GM21423 (cell line): ENCODE data around the gene GUSB.
"Not testable (repeated sequence)": the region's sequence is repeated elsewhere in the genome, so short reads cannot be mapped to it uniquely, and the experiment has no call there.

Experiments used
- ATAC-seq: cut with Tn5 transposase; IDR thresholded peaks from one replicate; pipeline ENCODE4 v1.9.1; 2021; ENCODE audit warnings: mild to moderate bottlenecking, moderate library complexity; ENCODE audit not compliant: unreplicated experiment

Gene GUSB

GRCh38 chr7:65976659-65977196 is 5.3 kb downstream of the GUSB start:
- ATAC-seq, result no peak

- ATAC-seq, result no peak
Measured at GRCh38 chr7:65975814-65976445, 6.1 kb downstream of the GUSB start.

DNA sequence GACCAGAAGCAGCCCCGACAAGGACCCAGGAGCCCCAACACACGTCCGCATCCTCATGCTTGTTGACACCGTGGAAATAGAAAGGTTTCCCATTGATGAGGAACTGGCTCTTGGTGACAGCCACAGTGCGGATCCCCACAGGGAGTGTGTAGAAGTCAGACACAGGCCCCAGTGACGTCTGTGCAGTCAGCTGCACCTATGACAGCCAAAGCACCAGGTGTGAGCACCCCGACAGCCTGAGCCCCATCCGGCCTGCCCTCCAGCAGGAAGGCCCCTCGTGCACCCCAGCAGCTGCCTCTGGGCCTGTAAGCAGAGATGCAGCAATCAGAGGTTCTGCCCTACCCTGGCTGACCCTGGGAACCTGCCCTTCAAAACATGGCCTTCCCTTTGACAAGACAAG is 7.1 kb downstream of the GUSB start:
- no peak for ATAC-seq

DNA sequence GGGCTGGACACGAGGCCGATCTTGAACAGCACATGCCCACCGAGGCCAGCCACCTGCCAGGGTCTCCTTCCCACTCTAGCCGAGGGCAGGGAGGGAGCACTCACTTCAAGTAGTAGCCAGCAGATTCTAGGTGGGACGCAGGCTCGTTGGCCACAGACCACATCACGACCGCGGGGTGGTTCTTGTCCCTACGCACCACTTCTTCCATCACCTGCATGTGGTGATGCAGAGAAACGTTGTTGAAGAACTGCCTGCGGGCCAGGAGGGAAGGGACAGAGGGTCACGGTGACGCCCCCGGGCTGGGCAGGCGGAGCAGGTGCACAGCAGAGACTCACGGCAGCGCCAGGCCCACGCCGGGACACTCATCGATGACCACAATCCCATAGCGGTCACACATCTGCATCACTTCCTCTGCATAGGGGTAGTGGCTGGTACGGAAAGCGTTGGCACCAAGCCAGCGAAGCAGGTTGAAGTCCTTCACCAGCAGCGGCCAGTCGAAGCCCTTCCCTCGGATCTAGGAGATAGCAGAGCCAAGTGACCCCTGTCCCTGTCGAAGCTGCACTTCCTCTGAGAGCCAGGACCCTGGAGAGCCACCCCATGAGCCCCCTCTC is 7.7 kb downstream of the GUSB start:
- ATAC-seq, result no peak

DNA sequence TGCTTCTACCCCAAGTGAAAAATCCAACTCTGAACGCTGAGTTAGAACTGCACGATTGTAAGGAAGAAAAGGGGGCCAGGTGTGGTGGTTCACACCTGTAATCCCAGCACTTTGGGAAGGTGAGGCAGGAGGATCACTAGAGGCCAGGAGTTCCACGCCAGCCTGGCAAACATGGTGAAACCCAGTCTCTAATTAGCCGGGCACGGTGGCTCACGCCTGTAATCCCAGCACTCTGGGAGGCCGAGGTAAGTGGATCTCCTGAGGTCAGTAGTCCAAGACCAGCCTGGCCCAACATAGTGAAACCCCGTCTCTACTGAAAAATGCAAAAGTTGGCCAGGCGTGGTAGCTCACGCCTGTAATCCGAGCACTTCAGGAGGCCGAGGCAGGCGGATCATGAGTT is 9.0 kb downstream of the GUSB start:
- ATAC-seq, result no peak

DNA sequence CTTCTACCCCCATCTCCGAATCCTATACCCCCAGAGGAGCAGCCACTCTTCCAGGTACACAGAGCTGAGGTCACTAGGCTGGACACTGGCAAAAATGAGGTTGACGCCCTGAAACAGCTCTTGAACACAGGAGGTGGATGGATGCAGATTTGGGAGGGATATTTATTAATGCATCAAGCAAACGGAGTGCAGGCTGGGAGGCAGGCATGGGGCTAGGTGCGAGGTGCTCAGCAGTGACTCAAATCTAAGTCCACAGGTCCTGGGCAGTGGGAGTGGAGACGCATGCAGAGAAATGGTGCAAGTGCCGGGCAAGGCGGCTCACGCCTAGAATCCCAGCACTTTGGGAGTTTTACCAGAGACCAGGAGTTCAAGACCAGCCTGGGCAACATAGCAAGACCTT is 11.0 kb downstream of the GUSB start:
- ATAC-seq, result no peak

- ATAC-seq, result no peak
Measured at GRCh38 chr7:65968256-65969185, 13.5 kb downstream of the GUSB start.

DNA sequence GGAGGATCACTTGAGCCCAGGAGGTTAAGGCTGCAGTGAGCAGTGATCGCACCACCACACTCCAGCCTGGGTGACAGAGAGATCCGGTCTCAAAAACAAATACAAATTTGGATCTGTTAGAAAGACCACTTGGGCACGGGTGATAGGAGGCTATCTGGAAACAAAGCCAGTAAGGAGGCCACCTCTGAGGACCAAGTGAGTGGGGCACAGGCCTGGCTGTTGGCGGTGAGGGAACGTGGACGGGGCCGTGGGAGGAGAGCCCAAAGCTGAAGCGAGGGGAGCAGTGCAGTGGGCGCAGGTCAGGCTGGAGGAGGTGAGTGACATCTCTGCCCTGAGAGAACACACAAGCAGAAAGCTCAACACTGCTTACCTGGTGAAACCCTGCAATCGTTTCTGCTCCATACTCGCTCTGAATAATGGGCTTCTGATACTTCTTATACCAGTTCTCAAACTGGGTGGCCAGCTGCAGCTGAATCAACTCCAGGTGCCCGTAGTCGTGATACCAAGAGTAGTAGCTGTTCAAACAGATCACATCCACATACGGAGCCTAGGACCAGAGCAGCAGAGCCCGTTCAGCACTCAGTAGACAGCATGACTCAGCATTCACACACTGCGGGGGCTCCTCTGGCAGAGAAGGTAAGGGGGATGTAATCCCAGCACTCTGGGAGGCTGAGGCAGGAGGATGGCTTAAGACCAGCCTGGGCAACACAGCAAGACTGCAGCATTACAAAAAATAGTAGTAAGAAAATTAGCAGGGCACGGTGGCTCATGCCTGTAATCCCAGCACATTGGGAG is 14.5 kb downstream of the GUSB start:
- ATAC-seq, result no peak

GRCh38 chr7:65966146-65966545 is 15.9 kb downstream of the GUSB start:
- ATAC-seq, result no peak

GRCh38 chr7:65964671-65965070 is 17.3 kb downstream of the GUSB start:
- not testable (repeated sequence) for ATAC-seq

GRCh38 chr7:65962033-65962432 is 20.0 kb downstream of the GUSB start:
- no peak for ATAC-seq

DNA sequence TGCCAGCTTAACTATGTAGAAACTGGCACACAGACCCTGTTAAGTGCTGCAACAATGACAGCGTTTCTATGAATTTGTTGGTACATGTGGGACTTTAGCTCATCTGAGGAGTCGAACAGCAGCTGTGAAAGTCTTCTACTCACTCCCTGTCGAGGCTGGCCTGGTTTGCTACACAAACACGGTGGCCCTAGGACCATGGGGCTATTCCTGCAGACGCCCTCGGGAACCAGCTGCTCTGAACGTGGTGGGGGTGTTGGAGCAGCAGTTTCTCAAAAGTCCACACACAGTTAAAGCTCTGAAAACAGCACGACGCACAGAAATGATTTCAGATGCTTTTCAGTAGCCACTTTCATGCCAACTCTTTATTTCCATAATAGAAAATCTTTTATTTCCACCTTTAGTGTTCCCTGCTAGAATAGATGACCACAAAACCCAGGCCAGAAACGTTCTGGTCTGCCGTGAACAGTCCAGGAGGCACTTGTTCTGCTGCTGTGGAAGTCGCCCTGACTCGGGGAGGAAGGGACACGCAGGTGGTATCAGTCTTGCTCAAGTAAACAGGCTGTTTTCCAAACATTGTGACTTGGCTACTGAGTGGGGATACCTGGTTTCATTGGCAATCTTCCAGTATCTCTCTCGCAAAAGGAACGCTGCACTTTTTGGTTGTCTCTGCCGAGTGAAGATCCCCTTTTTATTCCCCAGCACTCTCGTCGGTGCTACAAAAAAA is 21.5 kb downstream of the GUSB start:
- ATAC-seq, result no peak

DNA sequence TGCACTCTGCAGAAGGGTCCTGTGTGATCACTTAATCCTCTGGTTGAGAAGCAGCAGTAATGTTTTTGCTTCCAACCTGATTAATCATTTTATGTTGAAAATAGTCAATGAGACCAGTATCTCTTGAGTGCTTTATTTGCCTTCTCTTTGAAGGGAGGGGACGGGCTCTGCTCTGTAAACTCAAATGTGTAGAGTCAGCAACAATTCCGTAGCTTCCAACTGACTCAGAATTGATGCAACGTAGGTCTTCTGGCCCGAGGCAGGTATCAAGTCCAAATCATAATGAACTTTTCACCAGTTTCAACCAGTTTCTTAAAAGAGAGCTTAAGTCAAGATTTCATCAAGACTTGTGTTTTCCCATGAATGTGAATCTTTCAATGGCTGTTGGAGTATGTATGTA is 26.3 kb downstream of the GUSB start:
- no peak for ATAC-seq

- ATAC-seq, result no peak
Measured at GRCh38 chr7:65953890-65954450, 28.0 kb downstream of the GUSB start.

DNA sequence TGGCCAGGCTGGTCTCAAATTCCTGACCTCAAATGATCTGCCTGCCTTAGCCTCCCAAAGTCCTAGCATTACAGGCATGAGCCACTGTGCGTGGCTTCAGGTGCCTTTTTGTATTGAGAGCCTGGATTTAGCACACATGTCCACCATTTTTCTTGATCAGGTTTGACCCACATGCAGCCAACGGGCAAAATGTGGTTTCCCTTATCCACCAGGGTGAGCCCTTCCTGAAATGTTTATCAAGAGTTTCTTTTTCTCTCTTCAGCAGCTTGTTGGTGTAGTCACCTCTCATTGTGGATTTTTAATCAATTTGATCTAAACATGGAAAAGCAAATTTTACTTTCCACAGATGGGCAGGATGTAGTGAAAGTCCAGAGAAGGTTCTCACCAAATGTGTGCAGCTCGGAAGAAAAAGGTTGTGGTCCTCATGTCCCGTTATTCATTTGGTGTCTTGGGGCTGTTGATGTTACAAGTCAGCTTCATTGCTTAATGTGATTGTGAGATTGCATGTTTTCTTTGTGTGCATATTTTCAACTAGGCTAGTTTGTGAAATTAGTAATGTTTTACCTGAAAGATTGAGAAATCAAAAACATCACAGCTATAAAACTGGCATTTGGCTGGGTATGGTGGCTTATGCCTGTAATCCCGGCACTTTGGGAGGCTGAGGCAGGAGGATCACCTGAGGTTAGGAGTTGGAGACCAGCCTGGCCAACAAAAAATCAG is 28.9 kb downstream of the GUSB start:
- ATAC-seq, result no peak

DNA sequence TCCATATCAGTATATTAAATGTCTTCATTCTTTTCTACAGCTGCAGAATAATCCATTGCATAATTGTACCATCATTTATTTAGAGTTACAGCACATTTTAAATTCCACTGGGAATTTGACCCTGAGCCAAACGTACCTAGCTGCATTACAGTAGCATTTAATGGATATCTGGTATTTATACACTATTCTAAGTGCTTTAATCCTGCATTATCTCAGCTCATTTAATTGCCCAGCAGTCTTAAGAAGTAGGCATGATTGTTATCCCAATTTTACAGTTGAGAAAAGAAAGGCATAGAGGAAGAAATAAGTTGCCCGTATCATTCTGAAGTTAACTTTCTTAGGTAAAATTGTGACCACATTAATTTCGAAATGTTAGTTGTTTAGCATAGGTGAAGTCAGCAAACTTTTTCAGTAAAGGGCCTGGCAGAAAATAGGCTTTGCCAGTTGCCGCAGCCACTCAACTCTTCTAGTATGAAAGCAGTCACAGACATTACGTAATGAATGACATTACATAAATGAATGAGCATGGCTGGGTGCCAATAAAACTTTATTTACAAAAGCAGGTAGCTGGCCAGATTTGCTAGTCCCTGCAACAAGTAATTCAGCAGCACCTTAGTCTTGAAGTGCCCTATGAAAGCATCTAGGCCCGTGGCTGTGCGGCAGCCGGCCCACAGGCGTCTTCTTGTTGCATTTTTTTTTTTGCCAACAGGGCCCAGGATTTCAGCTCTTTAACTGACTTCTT is 30.0 kb downstream of the GUSB start:
- ATAC-seq, result no peak

DNA sequence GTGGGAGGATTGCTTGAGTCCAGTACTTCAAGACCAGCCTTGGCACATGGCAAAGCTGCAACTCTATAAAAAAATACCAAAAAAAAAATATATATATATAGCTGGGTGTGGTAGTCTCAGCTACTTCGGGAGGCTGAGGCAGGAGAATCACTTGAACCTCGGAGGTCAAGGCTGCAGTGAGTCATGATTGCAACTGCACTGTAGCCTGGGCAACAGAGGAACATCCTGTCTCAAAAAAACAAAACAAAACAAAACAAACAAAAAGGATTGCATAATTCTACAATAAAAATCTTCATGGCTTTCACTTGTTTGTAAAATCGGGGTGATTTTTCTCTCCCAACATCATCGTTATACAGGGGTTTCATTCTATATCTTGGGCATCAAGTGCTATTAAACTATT is 35.1 kb downstream of the GUSB start:
- no peak for ATAC-seq

- not testable (repeated sequence) for ATAC-seq
Measured at GRCh38 chr7:65945787-65946186, 36.2 kb downstream of the GUSB start.
